Esophagus squamous epithelium (tissue), 5 donors: Measurements from ENCODE around the gene CTDSPL. TPM values are rescaled to one million over a fixed set of nuclear protein-coding genes. Genes with fewer than 3 reads are reported as not detected.

Experiments used
- DNase-seq: peaks from one replicate; lab custom pipeline; 2025; lab: John Stamatoyannopoulos, UW
- H3K27ac ChIP-seq, 4 donors: fragments of 200-600 bp; sonication (generic); one replicate each; pipeline ENCODE4 v1.5.1; 2016 to 2019; ENCODE audit warnings: mild to moderate bottlenecking in 1 of 4
- H3K27me3 ChIP-seq, 4 donors: fragments of 200-600 bp; sonication (generic); 1 replicate in 3 of 4; 2 replicates in 1 of 4; pipeline versions ENCODE4 v1.5.1 to v1.6.0; 2017 to 2021; ENCODE audit warnings: antibody characterized with exemption in 1 of 4
- H3K36me3 ChIP-seq, 3 donors: fragments of 200-600 bp; sonication (generic); one replicate each; pipeline ENCODE4 v1.5.1; 2016 to 2019
- H3K4me1 ChIP-seq, 3 donors: fragments of 200-600 bp; sonication (generic); one replicate each; pipeline ENCODE4 v1.5.1; 2017 to 2019
- H3K4me3 ChIP-seq, 4 donors: fragments of 200-600 bp; sonication (generic); 1 replicate in 3 of 4; 2 replicates in 1 of 4; pipeline ENCODE4 v1.5.1; 2016 to 2019; ENCODE audit warnings: mild to moderate bottlenecking in 2 of 4, moderate library complexity in 1 of 4
- H3K9me3 ChIP-seq, 3 donors: fragments of 200-600 bp; sonication (generic); one replicate each; pipeline ENCODE4 v1.5.1; 2016 to 2019
- CTCF ChIP-seq, 6 experiments: fragments of 450-650 bp in 4 of 6; fragments of 200-600 bp in 2 of 6; sonication (generic) in 2 of 6; IDR thresholded peaks; one replicate each; pipeline ENCODE4 v1.5.1; 2016 to 2019; ENCODE audit warnings: antibody characterized with exemption in 6 of 6, mild to moderate bottlenecking in 4 of 6, moderate library complexity in 4 of 6
- POLR2A ChIP-seq, 4 donors: fragments of 450-650 bp; IDR thresholded peaks; one replicate each; pipeline ENCODE4 v1.6.1; 2017; ENCODE audit warnings: antibody characterized with exemption in 4 of 4, mild to moderate bottlenecking in 4 of 4, moderate library complexity in 3 of 4
- WGBS, 2 donors: methylation state at CpG; one replicate each; pipeline ENCODE4 v1.1.5; 2018; 5-methylcytosine and 5-hydroxymethylcytosine counted together
- intact Hi-C: fragments of 100-400 bp; cut with DNase I; formaldehyde crosslinking; loops from one replicate; pipeline ENCODE4 v1.15.0; 2022
- total RNA-seq, 4 donors: library from RNA; depleted of rRNA; stranded (reverse); fragments of >200 nt; gene quantifications; one replicate each; pipeline ENCODE4 v1.1.0, GENCODE V29; 2016
- donor health status: DM: yes; HTN: yes; CAD: no.

Gene CTDSPL
- total RNA-seq, 4 donors from 2014 or later, result 20.7 to 55.1 (median 30.8) TPM

DNA sequence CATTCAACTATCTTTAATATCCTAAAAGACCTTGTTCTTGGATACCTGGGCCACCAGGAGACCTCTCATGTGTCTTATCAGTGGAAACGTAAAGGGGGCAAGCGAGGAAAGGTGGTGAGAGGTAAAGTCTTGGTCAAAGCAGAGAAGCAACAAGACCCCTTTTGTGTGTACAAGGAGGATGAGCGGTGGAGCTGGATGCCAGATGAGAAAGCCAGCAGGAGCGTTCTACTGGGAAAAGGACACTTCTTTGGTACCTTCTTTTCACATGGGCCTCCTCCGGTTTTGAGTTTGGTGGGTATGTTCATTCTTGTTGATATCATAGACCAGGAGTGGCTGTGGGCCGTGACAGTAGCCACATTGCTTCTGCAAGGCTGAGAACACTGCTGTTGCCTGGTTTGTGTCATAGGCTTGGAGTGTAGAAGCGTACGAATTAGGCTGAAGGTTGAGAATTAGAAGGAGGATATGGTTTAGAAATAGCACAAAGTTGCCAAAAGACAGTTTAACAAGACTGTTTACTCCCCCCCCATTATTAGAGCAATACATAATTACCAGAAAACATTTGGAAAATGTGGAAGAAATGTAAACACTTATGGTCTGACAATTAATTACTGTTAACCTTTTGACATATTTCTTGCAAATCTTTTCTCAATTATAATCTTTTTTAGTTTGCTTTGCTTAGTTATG, 82.1 kb downstream of the CTDSPL start:
- H3K4me1 ChIP-seq, result peaks cover 17 to 89% (median 58%) of the 10 kb centered on the region in 3 donors
- WGBS, 2 donors, result 71 to 76% methylated on average over 8 of the region's 8 CpGs
- H3K27ac ChIP-seq, result peak overlapping the region; percentile 61 to 83 (median 76)
- TF ChIP-seq CTCF (IDR thresholded peaks at IDR 0.05) (no peak), POLR2A (IDR thresholded peaks at IDR 0.05) (no peak)
- H3K36me3 ChIP-seq, result no peaks in the 10 kb centered on the region
- no peak overlapping the region for H3K4me3 ChIP-seq
- no peaks in the 10 kb centered on the region for H3K9me3 ChIP-seq
- intact Hi-C loops, result no loop called here
- H3K27me3 ChIP-seq, result no peaks in the 10 kb centered on the region
- no peak for DNase-seq

DNA sequence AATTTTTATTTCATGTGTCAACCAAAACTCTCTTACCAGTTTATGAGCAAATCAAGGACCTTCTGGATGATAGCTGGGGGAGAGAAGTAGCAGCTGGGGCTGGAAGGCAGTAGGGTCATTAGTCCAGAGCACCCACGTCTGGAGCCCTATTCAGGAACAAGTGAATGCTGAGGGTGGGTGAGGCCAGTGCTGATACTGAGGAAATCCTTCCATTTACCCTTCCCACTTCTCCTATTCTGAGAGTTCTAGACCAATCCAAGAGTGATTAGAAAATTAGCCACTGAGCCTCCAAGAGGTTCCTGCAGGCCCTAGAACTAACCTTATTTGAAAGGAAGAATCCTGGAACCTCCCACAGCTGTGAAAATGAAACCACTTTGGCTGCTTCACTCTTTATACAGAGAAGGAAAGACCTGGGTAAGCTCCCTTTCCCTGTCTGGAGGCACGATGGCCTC, 82.7 kb downstream of the CTDSPL start:
- intact Hi-C loops, result no loop called here
- Histone ChIP-seq H3K27me3 (no peaks in the 10 kb centered on the region), H3K4me1 (peaks cover 17 to 84% (median 58%) of the 10 kb centered on the region in 3 donors), H3K4me3 (no peak overlapping the region), H3K36me3 (no peaks in the 10 kb centered on the region), H3K27ac (peak overlapping the region; percentile 61 to 83 (median 80)), H3K9me3 (no peaks in the 10 kb centered on the region)
- TF ChIP-seq POLR2A (IDR thresholded peaks at IDR 0.05) (no peak), CTCF (IDR thresholded peaks at IDR 0.05) (no peak)
- DNase-seq, result no peak
- 15 to 19% methylated on average over 2 of the region's 2 CpGs for WGBS, 2 donors

DNA sequence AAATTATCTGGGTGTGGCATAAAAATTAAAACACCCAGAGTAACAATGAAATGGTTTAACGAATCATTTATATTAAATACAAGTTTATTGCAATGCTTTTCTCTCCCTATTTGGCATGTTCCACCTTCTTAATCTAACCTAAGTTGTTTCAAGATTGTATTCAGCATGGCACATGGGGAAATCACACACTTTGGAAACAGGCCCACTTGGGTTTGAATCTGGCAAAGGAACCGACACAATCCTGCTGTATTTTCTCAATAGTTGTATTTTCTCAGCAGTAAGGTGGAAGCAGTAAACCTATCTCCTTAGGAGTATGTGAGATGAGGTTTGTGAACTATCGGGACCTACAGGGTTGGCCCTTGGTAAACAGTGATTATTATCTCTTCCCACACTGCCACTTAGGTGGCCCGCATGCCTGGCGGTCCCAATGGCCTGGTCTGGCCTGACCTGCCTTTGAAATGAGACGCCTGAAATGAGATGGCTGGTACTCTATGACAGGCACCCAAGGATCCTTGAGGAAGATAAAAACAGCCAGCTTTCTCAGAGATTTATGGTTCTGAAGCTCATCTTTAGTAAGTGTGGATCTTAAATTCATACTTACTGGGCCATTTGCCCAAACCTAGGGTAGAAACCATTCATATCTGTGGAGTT, 83.6 kb downstream of the CTDSPL start:
- intact Hi-C loops, result no loop called here
- no peaks in the 10 kb centered on the region for H3K36me3 ChIP-seq
- H3K4me1 ChIP-seq, result peaks cover 17 to 75% (median 58%) of the 10 kb centered on the region in 3 donors
- H3K9me3 ChIP-seq, result no peaks in the 10 kb centered on the region
- TF ChIP-seq CTCF (IDR thresholded peaks at IDR 0.05) (no peak), POLR2A (IDR thresholded peaks at IDR 0.05) (no peak)
- no peak for DNase-seq
- H3K27ac ChIP-seq, result peak overlapping the region; percentile 61 to 83 (median 80)
- WGBS, 2 donors, result 29 to 42% methylated on average over 5 to 6 of the region's 6 CpGs
- H3K27me3 ChIP-seq, result no peaks in the 10 kb centered on the region
- H3K4me3 ChIP-seq, result no peak overlapping the region

DNA sequence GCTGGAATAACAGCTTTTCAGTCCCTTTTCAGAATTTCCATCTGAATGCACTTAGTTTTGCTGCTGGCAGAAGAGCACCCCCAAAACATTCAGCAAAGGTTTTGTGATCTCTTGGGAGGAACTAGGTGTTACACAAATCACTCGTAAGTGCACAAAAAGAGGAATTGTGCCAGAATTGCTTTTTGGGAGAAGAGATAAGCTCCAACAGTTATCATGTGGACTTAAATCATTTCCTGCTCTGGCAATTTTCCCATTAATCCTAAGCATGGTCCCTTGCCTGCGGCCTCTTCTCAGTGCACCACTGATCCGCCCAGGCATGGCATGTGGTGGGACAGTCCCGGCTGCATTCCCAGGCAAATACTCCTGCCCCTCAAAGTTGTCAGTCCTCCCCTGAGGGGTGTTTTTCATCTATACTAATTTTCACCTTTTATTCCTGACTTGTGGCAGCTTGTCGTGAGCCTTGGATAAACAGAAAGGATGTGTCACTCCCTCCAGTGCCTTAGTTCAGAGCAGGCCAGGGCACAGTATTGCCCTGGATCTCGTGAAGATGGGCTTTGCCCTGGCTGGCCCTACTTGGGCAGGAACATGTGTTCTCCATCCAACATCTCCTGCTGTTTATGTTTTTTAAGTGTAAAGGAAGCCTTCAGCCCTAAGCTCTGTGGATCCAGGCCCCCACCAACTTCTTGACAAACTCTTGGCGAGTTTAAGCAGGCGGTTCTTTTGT, 84.3 kb downstream of the CTDSPL start:
- Histone ChIP-seq H3K27ac (peak overlapping the region; percentile 61 to 83 (median 80)), H3K27me3 (no peaks in the 10 kb centered on the region), H3K36me3 (no peaks in the 10 kb centered on the region), H3K4me3 (no peak overlapping the region), H3K4me1 (peaks cover 17 to 68% (median 54%) of the 10 kb centered on the region in 3 donors), H3K9me3 (no peaks in the 10 kb centered on the region)
- intact Hi-C loops, result no loop called here
- 14 to 17% methylated on average over 8 of the region's 8 CpGs for WGBS, 2 donors
- DNase-seq, result no peak
- TF ChIP-seq CTCF (IDR thresholded peaks at IDR 0.05), result no peak
- no peak for TF ChIP-seq POLR2A (IDR thresholded peaks at IDR 0.05)

GRCh38 chr3:37946531-37946889, 84.8 kb downstream of the CTDSPL start:
- TF ChIP-seq CTCF (IDR thresholded peaks at IDR 0.05), result no peak
- TF ChIP-seq POLR2A (IDR thresholded peaks at IDR 0.05), result no peak
- 14 to 20% methylated on average over 2 of the region's 2 CpGs for WGBS, 2 donors
- H3K4me3 ChIP-seq, result no peak overlapping the region
- no peaks in the 10 kb centered on the region for H3K27me3 ChIP-seq
- DNase-seq, result no peak
- H3K4me1 ChIP-seq, result peaks cover 17 to 63% (median 51%) of the 10 kb centered on the region in 3 donors
- H3K36me3 ChIP-seq, result no peaks in the 10 kb centered on the region
- peak overlapping the region; percentile 61 to 83 (median 80) for H3K27ac ChIP-seq
- intact Hi-C loops, result no loop called here
- H3K9me3 ChIP-seq, result no peaks in the 10 kb centered on the region
